OCI-LY7 (cell line): Measurements from ENCODE around the gene SRSF7. TPM values are rescaled to one million over a fixed set of nuclear protein-coding genes. Genes with fewer than 3 reads are reported as not detected.

ENCODE experiments used
- BruUV-seq: library from RNA; stranded (reverse); fragments of 400-500 nt; replicated peaks from 2 replicates; lab custom pipeline; 2021; lab: Mats Ljungman, UMichigan
- CTCF ChIA-PET: fragments of 300-600 bp; sonication (Branson Sonifier 250); formaldehyde crosslinking; loops from one replicate; lab custom pipeline; 2022; ENCODE audit warnings: antibody characterized with exemption; ENCODE audit not compliant: unreplicated experiment; lab: Charles Lee
- POLR2A ChIA-PET: fragments of 300-600 bp; sonication (Branson Sonifier 250); formaldehyde crosslinking; loops from one replicate; lab custom pipeline; 2022; ENCODE audit warnings: antibody characterized with exemption; lab: Charles Lee
- DNase-seq: peaks from one replicate; pipeline ENCODE4 v3.0.0-alpha.2; 2015; ENCODE audit warnings: low spot score
- H2AFZ ChIP-seq: fragments of 200-600 bp; sonication (generic), shearing (Covaris generic); 2 replicates; pipeline ENCODE4 v1.6.1; 2014; ENCODE audit warnings: mild to moderate bottlenecking, antibody characterized with exemption, low read length, moderate library complexity
- H3K27ac ChIP-seq: fragments of 200-600 bp; sonication (generic); 2 replicates; pipeline ENCODE4 v1.5.1; 2014; ENCODE audit warnings: mixed run types, low read depth, mild to moderate bottlenecking, moderate library complexity, low read length, inconsistent platforms; ENCODE audit not compliant: poor library complexity, severe bottlenecking
- H3K36me3 ChIP-seq: fragments of 200-600 bp; sonication (generic); 2 replicates; pipeline ENCODE4 v1.6.1; 2014; ENCODE audit warnings: mild to moderate bottlenecking, antibody characterized with exemption, low read length, moderate library complexity, mixed read lengths; ENCODE audit not compliant: insufficient read depth
- H3K4me1 ChIP-seq: fragments of 200-600 bp; sonication (generic); 2 replicates; pipeline ENCODE4 v1.5.1; 2014; ENCODE audit warnings: mild to moderate bottlenecking, low read length; ENCODE audit not compliant: insufficient read depth, poor library complexity, severe bottlenecking
- H3K4me2 ChIP-seq: fragments of 200-600 bp; sonication (generic); 2 replicates; pipeline ENCODE4 v1.6.1; 2014; ENCODE audit warnings: mild to moderate bottlenecking, low read length
- H3K4me3 ChIP-seq: fragments of 200-600 bp; sonication (generic); 2 replicates; pipeline ENCODE4 v1.5.1; 2014; ENCODE audit warnings: mild to moderate bottlenecking, low read depth, low read length; ENCODE audit not compliant: poor library complexity, severe bottlenecking
- H3K79me2 ChIP-seq: fragments of 200-600 bp; sonication (generic); 2 replicates; pipeline ENCODE4 v1.6.1; 2016; ENCODE audit warnings: low read depth, mild to moderate bottlenecking, low read length, moderate library complexity, mixed read lengths; ENCODE audit not compliant: insufficient read depth
- H3K9me2 ChIP-seq: fragments of 200-600 bp; sonication (generic); 2 replicates; pipeline ENCODE4 v1.6.1; 2016; ENCODE audit warnings: mild to moderate bottlenecking, low read length, mixed read lengths; ENCODE audit not compliant: insufficient read depth
- H3K9me3 ChIP-seq: fragments of 200-600 bp; sonication (generic); 2 replicates; pipeline ENCODE4 v1.6.1; 2014; ENCODE audit warnings: mild to moderate bottlenecking, mixed run types, low read length, mixed read lengths
- H4K20me1 ChIP-seq: fragments of 200-600 bp; sonication (generic); 2 replicates; pipeline ENCODE4 v1.6.1; 2014; ENCODE audit warnings: mild to moderate bottlenecking, antibody characterized with exemption, low read length, moderate library complexity, mixed read lengths; ENCODE audit not compliant: insufficient read depth
- CTCF ChIP-seq: fragments of 200-600 bp; sonication (generic); conservative IDR thresholded peaks from 2 replicates; pipeline ENCODE4 v1.5.1; 2014; ENCODE audit warnings: mild to moderate bottlenecking, antibody characterized with exemption, low read length, moderate library complexity, mixed read lengths
- EZH2phosphoT487 ChIP-seq: fragments of 200-600 bp; sonication (generic); IDR thresholded peaks from 2 replicates; pipeline ENCODE4 v1.6.1; 2018; ENCODE audit warnings: low read depth, borderline replicate concordance, mild to moderate bottlenecking, mixed run types, antibody characterized with exemption, low read length, moderate library complexity, mixed read lengths
- intact Hi-C: fragments of 100-400 bp; cut with micrococcal nuclease; formaldehyde crosslinking; loops from one replicate; pipeline ENCODE4 v1.10.0; 2022; ENCODE audit not compliant: unreplicated experiment
- total RNA-seq, 2 experiments: library from RNA; depleted of rRNA in 1 of 2; stranded (reverse); fragments of >200 nt in 1 of 2; shearing (Covaris generic) in 1 of 2; gene quantifications; 2 replicates each; pipeline ENCODE4 v1.2.3, GENCODE V29; 2014 to 2022

The SRSF7 gene
- total RNA-seq, 2 experiments from 2014 or later: 320 to 337 TPM

- H2AFZ ChIP-seq: no peak overlapping the region
- intact Hi-C loops: no loop called here
- no peak overlapping the region for H3K4me2 ChIP-seq
- no peak for TF ChIP-seq CTCF
- TF ChIP-seq EZH2phosphoT487: no peak
- BruUV-seq: no TSS peak
- no peak overlapping the region for H3K4me3 ChIP-seq
- no peak for DNase-seq
- ChIA-PET POLR2A (interaction anchor here (0.7 kb wide), 1 partner anchor 176 kb away, joined by 3 read pairs; no protein-coding TSS in a partner anchor), CTCF (no interaction called here)
- H3K36me3 ChIP-seq: no peaks in the 10 kb centered on the region
- no peaks in the 10 kb centered on the region for H3K79me2 ChIP-seq
- no peaks in the 10 kb centered on the region for H3K9me2 ChIP-seq
- no peaks in the 10 kb centered on the region for H3K4me1 ChIP-seq
- H3K27ac ChIP-seq: no peak overlapping the region
- no peaks in the 10 kb centered on the region for H4K20me1 ChIP-seq
- no peaks in the 10 kb centered on the region for H3K9me3 ChIP-seq
Measured at GRCh38 chr2:38700113-38700785, 50.9 kb downstream of the SRSF7 start.

- no peak overlapping the region for H3K4me3 ChIP-seq
- no peak for DNase-seq
- no peaks in the 10 kb centered on the region for H3K79me2 ChIP-seq
- H2AFZ ChIP-seq: no peak overlapping the region
- no peaks in the 10 kb centered on the region for H3K36me3 ChIP-seq
- H3K9me3 ChIP-seq: no peaks in the 10 kb centered on the region
- no peaks in the 10 kb centered on the region for H4K20me1 ChIP-seq
- no peak overlapping the region for H3K4me2 ChIP-seq
- ChIA-PET POLR2A (interaction anchor here (0.6 to 1.0 kb wide), 6 partner anchors 11 to 177 kb away, joined by 3 to 4 read pairs (median 3); partner anchors contain the start of gene SRSF7), CTCF (no interaction called here)
- peaks cover 4% of the 10 kb centered on the region for H3K4me1 ChIP-seq
- H3K9me2 ChIP-seq: no peaks in the 10 kb centered on the region
- intact Hi-C loops: no loop called here
- no peak overlapping the region for H3K27ac ChIP-seq
- no TSS peak for BruUV-seq
- TF ChIP-seq EZH2phosphoT487 (no peak), CTCF (no peak)
Measured at GRCh38 chr2:38698467-38699003, 52.6 kb downstream of the SRSF7 start.
